Endothelial cell of umbilical vein (primary cell): Measurements from ENCODE around the gene TNRC6C. TPM values are rescaled to one million over a fixed set of nuclear protein-coding genes. Genes with fewer than 3 reads are reported as not detected.

Source experiments
- BruUV-seq: library from RNA; stranded (reverse); fragments of 400-500 nt; replicated peaks from 2 replicates; lab custom pipeline; 2021; lab: Mats Ljungman, UMichigan
- CTCF ChIA-PET: fragments of 300-600, 350-600 bp; sonication (Branson Sonifier 250); formaldehyde crosslinking; loops from one replicate; lab custom pipeline; 2021; ENCODE audit warnings: antibody characterized with exemption, inconsistent platforms; lab: Charles Lee
- POLR2A ChIA-PET: fragments of 300-600, 350-600 bp; sonication (Branson Sonifier 250); formaldehyde crosslinking; loops from one replicate; lab custom pipeline; 2021; ENCODE audit warnings: antibody characterized with exemption, inconsistent platforms; lab: Charles Lee
- DNase-seq: peaks from one replicate; pipeline ENCODE4 v3.0.0-alpha.2; 2011; ENCODE audit warnings: low read depth, low spot score
- FAIRE-seq: peaks from 2 replicates; lab custom pipeline; 2011; peaks lifted over from hg19 to GRCh38; lab: Jason Lieb, UNC
- H2AFZ ChIP-seq: 2 replicates; pipeline ENCODE4 v1.6.0; 2012; ENCODE audit warnings: low read depth, low read length, control low read depth, inconsistent platforms
- H3K27ac ChIP-seq: 2 replicates; pipeline ENCODE4 v1.5.1; 2011; ENCODE audit warnings: low read depth, mild to moderate bottlenecking, control low read depth, low read length, moderate library complexity; ENCODE audit not compliant: insufficient read depth
- H3K27me3 ChIP-seq, 2 experiments: 2 replicates each; pipeline versions ENCODE4 v1.6.0 to v1.6.1; 2011; ENCODE audit warnings: low read length in 2 of 2, mixed read lengths in 1 of 2; ENCODE audit not compliant: control insufficient read depth in 2 of 2, insufficient read depth in 2 of 2
- H3K36me3 ChIP-seq, 2 experiments: 2 replicates in 1 of 2; 3 replicates in 1 of 2; pipeline ENCODE4 v1.5.1; 2011; ENCODE audit warnings: low read length in 2 of 2, mild to moderate bottlenecking in 1 of 2, moderate library complexity in 1 of 2; ENCODE audit not compliant: control insufficient read depth in 2 of 2, insufficient read depth in 2 of 2; ENCODE audit errors: extremely low read depth in 1 of 2
- H3K4me1 ChIP-seq: 3 replicates; pipeline ENCODE4 v1.5.1; 2011; ENCODE audit warnings: mild to moderate bottlenecking, low read length; ENCODE audit not compliant: control insufficient read depth, insufficient read depth; ENCODE audit errors: extremely low read depth
- H3K4me2 ChIP-seq: 2 replicates; pipeline ENCODE4 v1.6.1; 2011; ENCODE audit warnings: low read length, control low read depth, mixed read lengths; ENCODE audit not compliant: insufficient read depth
- H3K4me3 ChIP-seq, 3 experiments: fragments of 200-600 bp in 1 of 3; sonication (generic), shearing (Covaris generic) in 1 of 3; replicated peaks in 1 of 3; 2 replicates each; pipeline ENCODE4 v1.5.1; 2011 to 2016; ENCODE audit warnings: control low read depth in 3 of 3, low read length in 3 of 3, mild to moderate bottlenecking in 2 of 3, inconsistent platforms in 1 of 3, low read depth in 1 of 3, moderate library complexity in 1 of 3; ENCODE audit not compliant: insufficient read depth in 1 of 3
- H3K79me2 ChIP-seq: 2 replicates; pipeline ENCODE4 v1.6.0; 2012; ENCODE audit warnings: low read length, inconsistent platforms; ENCODE audit not compliant: control insufficient read depth, insufficient read depth
- H3K9ac ChIP-seq: replicated peaks from 2 replicates; pipeline ENCODE3; 2011; ENCODE audit warnings: low read length, control low read depth; ENCODE audit not compliant: insufficient read depth; ENCODE audit errors: extremely low read depth
- H3K9me1 ChIP-seq: replicated peaks from 3 replicates; pipeline ENCODE4 v1.6.0; 2011; ENCODE audit warnings: mild to moderate bottlenecking, low read length; ENCODE audit not compliant: control insufficient read depth, insufficient read depth; ENCODE audit errors: extremely low read depth
- H3K9me3 ChIP-seq: replicated peaks from 2 replicates; pipeline ENCODE4 v1.5.1; 2012; ENCODE audit warnings: low read length, inconsistent platforms; ENCODE audit not compliant: control insufficient read depth, insufficient read depth
- H4K20me1 ChIP-seq: replicated peaks from 2 replicates; pipeline ENCODE3; 2011; ENCODE audit warnings: mild to moderate bottlenecking, low read length; ENCODE audit not compliant: control insufficient read depth, insufficient read depth; ENCODE audit errors: extremely low read depth
- EZH2 ChIP-seq: IDR thresholded peaks from 2 replicates; pipeline ENCODE4 v1.6.1; 2012; ENCODE audit warnings: borderline replicate concordance, low read depth, mild to moderate bottlenecking, moderate library complexity, low read length, inconsistent platforms; ENCODE audit not compliant: severe bottlenecking
- FOS ChIP-seq: IDR thresholded peaks from 2 replicates; pipeline ENCODE4 v1.6.1; 2011; ENCODE audit warnings: mild to moderate bottlenecking, low read length, moderate library complexity, borderline replicate concordance; ENCODE audit not compliant: insufficient read depth
- GATA2 ChIP-seq: IDR thresholded peaks from 2 replicates; pipeline ENCODE4 v1.7.0; 2011; ENCODE audit warnings: low read depth, mild to moderate bottlenecking, moderate library complexity, mixed read lengths, low read length; ENCODE audit not compliant: insufficient read length, insufficient read depth
- JUN ChIP-seq: IDR thresholded peaks from 2 replicates; pipeline ENCODE4 v1.6.1; 2011; ENCODE audit warnings: borderline replicate concordance, low read depth; ENCODE audit not compliant: insufficient read length, insufficient read depth
- MYC ChIP-seq: IDR thresholded peaks from one replicate; pipeline ENCODE4 v1.6.1; 2011; ENCODE audit warnings: mild to moderate bottlenecking, low read depth, low read length
- POLR2A ChIP-seq: IDR thresholded peaks from 2 replicates; pipeline ENCODE4 v1.6.1; 2012; ENCODE audit warnings: low read depth, mild to moderate bottlenecking, control low read depth, low read length
- POLR2AphosphoS5 ChIP-seq: IDR thresholded peaks from 2 replicates; pipeline ENCODE4 v1.6.1; 2012; ENCODE audit warnings: low read depth, mild to moderate bottlenecking, control low read depth, low read length, moderate library complexity; ENCODE audit not compliant: insufficient read depth
- dilution Hi-C: fragments of 300-500 bp; cut with MboI; formaldehyde crosslinking; loops from one replicate; pipeline ENCODE4 v1.15.0; 2019; ENCODE audit warnings: low sequenced_read_pairs; ENCODE audit not compliant: extremely low pct_ligation_motif_present
- intact Hi-C: fragments of 100-400 bp; cut with micrococcal nuclease; formaldehyde crosslinking; loops from one replicate; pipeline ENCODE4 v1.10.0; 2022
- polyA plus RNA-seq, 4 experiments: library from polyadenylated mRNA; depleted of rRNA in 3 of 4; stranded (reverse) in 3 of 4; unstranded in 1 of 4; fragments of >200 nt; gene quantifications; 2 replicates each; pipeline versions ENCODE4 v1.2.1 to v1.2.3, GENCODE V29; 2011 to 2012; ENCODE audit warnings: missing spikeins in 1 of 4
- total RNA-seq: library from RNA; stranded (reverse); gene quantifications from 2 replicates; pipeline ENCODE4 v1.2.3, GENCODE V29; 2021
- TF ChIP-seq, protein P1 (sequence below), 2 donors: IDR thresholded peaks; 1 replicate in 1 of 2; 2 replicates in 1 of 2; pipeline ENCODE4 v1.5.1; 2011; ENCODE audit warnings: low read length in 2 of 2, mild to moderate bottlenecking in 2 of 2, moderate library complexity in 2 of 2, control low read depth in 1 of 2, inconsistent platforms in 1 of 2, low read depth in 1 of 2; ENCODE audit not compliant: insufficient read depth in 1 of 2; ENCODE audit errors: extremely low read depth in 1 of 2
- TF ChIP-seq, protein P2 (sequence below): IDR thresholded peaks from 2 replicates; pipeline ENCODE4 v1.6.1; 2011; ENCODE audit not compliant: insufficient read depth, insufficient read length

Gene TNRC6C
- total and polyA plus RNA-seq, 2 donors (not counting 3 experiments of a cell fraction or from before 2014, with no cell fraction given), result 2.1 to 17.5 TPM

DNA sequence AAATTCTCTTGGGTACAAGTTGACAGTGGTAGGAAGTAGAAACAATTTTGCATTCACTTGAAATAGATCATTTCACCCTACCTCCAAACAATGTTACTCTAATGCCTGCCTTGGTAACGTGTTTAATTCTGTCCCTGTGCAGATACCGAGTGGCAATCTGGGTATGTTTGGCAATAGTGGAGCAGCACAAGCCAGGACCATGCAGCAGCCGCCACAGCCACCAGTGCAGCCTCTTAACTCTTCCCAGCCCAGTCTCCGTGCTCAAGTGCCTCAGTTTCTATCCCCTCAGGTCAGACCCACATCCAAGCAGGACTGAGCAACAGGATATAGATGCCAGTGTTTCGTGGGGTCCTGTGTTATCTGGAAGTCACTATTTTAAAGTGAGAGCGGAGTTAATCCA, 120.8 kb downstream of the TNRC6C start:
- H2AFZ ChIP-seq, result no peak overlapping the region
- H3K9me1 ChIP-seq, result no peaks in the 10 kb centered on the region
- no peaks in the 10 kb centered on the region for H3K4me1 ChIP-seq
- H3K9ac ChIP-seq, result no peak overlapping the region
- H3K27ac ChIP-seq, result no peak overlapping the region
- peaks cover 9 to 23% of the 10 kb centered on the region in 2 experiments for H3K36me3 ChIP-seq
- no peaks in the 10 kb centered on the region for H3K9me3 ChIP-seq
- no peak overlapping the region for H3K4me3 ChIP-seq
- no peak overlapping the region for H3K4me2 ChIP-seq
- no peak for TF ChIP-seq FOS
- TF ChIP-seq, protein P1, sequence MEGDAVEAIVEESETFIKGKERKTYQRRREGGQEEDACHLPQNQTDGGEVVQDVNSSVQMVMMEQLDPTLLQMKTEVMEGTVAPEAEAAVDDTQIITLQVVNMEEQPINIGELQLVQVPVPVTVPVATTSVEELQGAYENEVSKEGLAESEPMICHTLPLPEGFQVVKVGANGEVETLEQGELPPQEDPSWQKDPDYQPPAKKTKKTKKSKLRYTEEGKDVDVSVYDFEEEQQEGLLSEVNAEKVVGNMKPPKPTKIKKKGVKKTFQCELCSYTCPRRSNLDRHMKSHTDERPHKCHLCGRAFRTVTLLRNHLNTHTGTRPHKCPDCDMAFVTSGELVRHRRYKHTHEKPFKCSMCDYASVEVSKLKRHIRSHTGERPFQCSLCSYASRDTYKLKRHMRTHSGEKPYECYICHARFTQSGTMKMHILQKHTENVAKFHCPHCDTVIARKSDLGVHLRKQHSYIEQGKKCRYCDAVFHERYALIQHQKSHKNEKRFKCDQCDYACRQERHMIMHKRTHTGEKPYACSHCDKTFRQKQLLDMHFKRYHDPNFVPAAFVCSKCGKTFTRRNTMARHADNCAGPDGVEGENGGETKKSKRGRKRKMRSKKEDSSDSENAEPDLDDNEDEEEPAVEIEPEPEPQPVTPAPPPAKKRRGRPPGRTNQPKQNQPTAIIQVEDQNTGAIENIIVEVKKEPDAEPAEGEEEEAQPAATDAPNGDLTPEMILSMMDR (IDR thresholded peaks at IDR 0.05; ENCODE audit: extremely low read depth in 1 of 2, insufficient read depth in 1 of 2, low read depth in 1 of 2, low read length in 2 of 2), result no peak
- TF ChIP-seq, protein P2, sequence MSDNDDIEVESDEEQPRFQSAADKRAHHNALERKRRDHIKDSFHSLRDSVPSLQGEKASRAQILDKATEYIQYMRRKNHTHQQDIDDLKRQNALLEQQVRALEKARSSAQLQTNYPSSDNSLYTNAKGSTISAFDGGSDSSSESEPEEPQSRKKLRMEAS, result no peak
- TF ChIP-seq MYC, result no peak
- no peak for TF ChIP-seq POLR2A
- TF ChIP-seq POLR2AphosphoS5, result no peak
- TF ChIP-seq GATA2, result no peak
- no peak for TF ChIP-seq EZH2
- no peak for TF ChIP-seq JUN
- FAIRE-seq, result no peak
- no peak for DNase-seq
- intact Hi-C loops (no loop called here), dilution Hi-C loops (no loop called here)
- no peaks in the 10 kb centered on the region for H3K79me2 ChIP-seq
- H3K27me3 ChIP-seq, result no peaks in the 10 kb centered on the region
- no TSS peak for BruUV-seq
- no peaks in the 10 kb centered on the region for H4K20me1 ChIP-seq
- POLR2A ChIA-PET, result no interaction called here
- CTCF ChIA-PET, result no interaction called here
